HG03064 (cell line): ENCODE data around the gene TRMT112.
"Not testable (repeated sequence)": the region's sequence is repeated elsewhere in the genome, so short reads cannot be mapped to it uniquely, and the experiment has no call there.

ENCODE experiments used
- ATAC-seq: cut with Tn5 transposase; IDR thresholded peaks from one replicate; pipeline ENCODE4 v1.9.1; 2021; ENCODE audit warnings: low read depth; ENCODE audit not compliant: unreplicated experiment

TRMT112 gene

GRCh38 chr11:64314805-64315561, 2.4 kb downstream of the TRMT112 start:
- ATAC-seq, result no peak

DNA sequence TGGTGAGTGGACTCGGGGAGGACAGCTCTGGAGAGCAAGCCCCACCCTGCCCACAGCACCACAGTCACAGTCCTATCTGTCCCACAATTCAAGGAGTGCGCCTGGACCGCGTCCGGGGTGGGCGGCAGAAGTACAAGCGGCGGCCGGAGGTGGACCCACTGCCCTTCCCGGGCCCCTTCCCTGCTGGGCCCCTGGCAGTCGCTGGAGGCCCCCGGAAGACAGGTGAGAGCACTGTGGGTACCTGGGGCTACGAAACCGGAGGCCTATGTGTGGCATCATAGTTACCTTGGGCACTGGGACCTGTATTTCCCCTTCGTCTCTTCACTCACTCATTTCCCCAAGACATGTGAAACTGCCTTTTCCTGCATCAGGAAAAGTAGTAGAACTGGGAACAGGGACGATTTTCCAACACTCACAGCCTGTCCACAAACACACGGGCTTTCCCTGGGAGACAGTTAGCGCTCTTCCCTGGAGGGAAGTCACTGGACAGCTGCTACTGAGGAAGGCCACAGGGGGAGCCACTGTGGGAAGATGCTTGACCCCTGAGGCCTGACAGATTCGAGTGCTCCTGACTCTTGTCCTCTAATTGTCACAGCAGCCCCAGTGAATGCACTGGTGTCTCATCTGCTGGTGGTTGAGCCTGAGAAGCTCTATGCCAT, 3.1 kb downstream of the TRMT112 start:
- ATAC-seq, result no peak

- no peak for ATAC-seq
These were observed 3.7 kb downstream of the TRMT112 start for GRCh38 chr11:64313491-64314145.

GRCh38 chr11:64312947-64313346, 4.4 kb downstream of the TRMT112 start:
- ATAC-seq, result no peak

GRCh38 chr11:64307795-64308194, 9.6 kb downstream of the TRMT112 start:
- ATAC-seq, result not testable (repeated sequence)

DNA sequence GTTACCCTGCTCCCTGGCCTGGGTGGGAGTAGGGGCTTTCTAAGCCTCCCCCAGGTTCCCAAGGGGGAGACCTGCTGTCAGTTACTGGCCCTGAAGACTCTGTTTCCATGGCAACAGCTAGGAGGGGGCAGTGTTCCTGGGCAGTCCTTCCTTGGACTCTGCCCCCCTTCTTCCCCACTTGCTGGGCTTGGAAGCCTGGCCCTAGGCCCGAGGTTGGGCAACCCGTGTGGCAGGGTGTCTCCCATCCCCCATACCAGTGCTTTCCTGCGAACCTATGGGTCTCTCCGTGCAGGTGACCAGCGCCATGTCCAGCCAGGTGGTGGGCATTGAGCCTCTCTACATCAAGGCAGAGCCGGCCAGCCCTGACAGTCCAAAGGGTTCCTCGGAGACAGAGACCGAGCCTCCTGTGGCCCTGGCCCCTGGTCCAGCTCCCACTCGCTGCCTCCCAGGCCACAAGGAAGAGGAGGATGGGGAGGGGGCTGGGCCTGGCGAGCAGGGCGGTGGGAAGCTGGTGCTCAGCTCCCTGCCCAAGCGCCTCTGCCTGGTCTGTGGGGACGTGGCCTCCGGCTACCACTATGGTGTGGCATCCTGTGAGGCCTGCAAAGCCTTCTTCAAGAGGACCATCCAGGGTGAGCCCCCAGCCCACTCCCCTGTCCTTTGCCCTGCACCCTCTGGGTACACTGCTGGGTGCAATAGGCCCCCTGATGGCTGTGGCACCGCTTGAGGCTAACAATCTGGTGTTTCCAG, 10.3 kb downstream of the TRMT112 start:
- no peak for ATAC-seq

DNA sequence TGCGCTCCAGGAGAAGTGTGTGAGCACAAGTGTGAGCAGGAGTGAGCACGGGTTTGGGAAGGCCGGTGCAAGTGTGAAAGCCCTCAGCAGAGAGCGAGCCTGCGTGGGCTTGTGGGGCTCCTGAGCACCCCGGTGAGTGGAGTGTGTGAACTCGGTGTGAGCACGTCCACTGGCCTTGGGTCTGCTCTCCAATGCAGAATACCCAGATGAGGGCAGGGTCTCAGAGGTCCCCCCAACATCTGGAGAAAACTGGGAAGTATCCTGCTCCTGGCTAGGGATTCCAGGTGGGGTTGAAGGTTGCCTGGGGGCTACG, 10.8 kb downstream of the TRMT112 start:
- no peak for ATAC-seq

GRCh38 chr11:64305691-64306562, 11.4 kb downstream of the TRMT112 start:
- peak; percentile 17 for ATAC-seq

DNA sequence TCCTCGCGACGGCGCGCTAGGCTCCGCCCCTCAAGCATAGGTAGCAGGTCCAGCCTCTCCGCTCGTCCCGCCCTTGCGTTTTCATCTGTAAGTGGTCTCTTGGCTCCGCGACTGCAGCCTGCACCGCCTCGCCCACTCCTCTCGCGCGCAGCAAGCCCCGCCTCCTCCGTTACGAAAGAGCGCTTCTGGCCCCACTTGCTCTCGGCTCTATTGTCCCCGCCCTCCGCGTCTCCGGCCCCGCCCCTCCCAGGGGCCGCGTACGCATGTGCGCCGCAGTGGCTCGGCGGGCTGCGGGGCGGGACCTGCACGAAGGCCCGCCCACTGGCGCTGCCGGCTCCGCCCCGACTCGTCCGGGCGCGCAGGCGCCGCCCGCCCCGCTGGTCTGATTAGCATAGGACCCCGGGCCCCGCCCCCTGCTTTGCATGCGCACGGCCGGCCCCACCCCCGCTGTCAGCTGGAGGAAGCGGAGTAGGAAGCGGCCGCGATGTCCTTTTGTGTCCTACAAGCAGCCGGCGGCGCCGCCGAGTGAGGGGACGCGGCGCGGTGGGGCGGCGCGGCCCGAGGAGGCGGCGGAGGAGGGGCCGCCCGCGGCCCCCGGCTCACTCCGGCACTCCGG, 12.2 kb downstream of the TRMT112 start, which contains the start of gene ESRRA:
TSS of gene ESRRA (plus strand) at position 450 of the 616 bp plus-strand sequence. CDS start 1,656 bp downstream, outside the sequence.
- peak; percentile 62 for ATAC-seq

- peak; percentile 28 for ATAC-seq
These were observed 12.9 kb downstream of the TRMT112 start for GRCh38 chr11:64304316-64305072.

- no peak for ATAC-seq
These were observed 13.4 kb downstream of the TRMT112 start for GRCh38 chr11:64304032-64304315.

GRCh38 chr11:64303109-64304031, 14.0 kb downstream of the TRMT112 start:
- no peak for ATAC-seq

GRCh38 chr11:64299847-64300648, 17.3 kb downstream of the TRMT112 start, which contains the start of gene CATSPERZ:
CATSPERZ (plus strand) TSS chr11:64300358; CDS start chr11:64300411, 53 bp downstream.
- no peak for ATAC-seq

GRCh38 chr11:64298966-64299846, 18.2 kb downstream of the TRMT112 start:
- no peak for ATAC-seq

- ATAC-seq, result no peak
These were observed 19.5 kb downstream of the TRMT112 start for GRCh38 chr11:64297699-64298358.
